HG03135 (cell line): ENCODE measurements around the gene ACIN1.

Experiments used
- ATAC-seq: cut with Tn5 transposase; IDR thresholded peaks from one replicate; pipeline ENCODE4 v1.9.1; 2021; ENCODE audit warnings: mild to moderate bottlenecking, moderate library complexity; ENCODE audit not compliant: unreplicated experiment

ACIN1 gene, protein sequence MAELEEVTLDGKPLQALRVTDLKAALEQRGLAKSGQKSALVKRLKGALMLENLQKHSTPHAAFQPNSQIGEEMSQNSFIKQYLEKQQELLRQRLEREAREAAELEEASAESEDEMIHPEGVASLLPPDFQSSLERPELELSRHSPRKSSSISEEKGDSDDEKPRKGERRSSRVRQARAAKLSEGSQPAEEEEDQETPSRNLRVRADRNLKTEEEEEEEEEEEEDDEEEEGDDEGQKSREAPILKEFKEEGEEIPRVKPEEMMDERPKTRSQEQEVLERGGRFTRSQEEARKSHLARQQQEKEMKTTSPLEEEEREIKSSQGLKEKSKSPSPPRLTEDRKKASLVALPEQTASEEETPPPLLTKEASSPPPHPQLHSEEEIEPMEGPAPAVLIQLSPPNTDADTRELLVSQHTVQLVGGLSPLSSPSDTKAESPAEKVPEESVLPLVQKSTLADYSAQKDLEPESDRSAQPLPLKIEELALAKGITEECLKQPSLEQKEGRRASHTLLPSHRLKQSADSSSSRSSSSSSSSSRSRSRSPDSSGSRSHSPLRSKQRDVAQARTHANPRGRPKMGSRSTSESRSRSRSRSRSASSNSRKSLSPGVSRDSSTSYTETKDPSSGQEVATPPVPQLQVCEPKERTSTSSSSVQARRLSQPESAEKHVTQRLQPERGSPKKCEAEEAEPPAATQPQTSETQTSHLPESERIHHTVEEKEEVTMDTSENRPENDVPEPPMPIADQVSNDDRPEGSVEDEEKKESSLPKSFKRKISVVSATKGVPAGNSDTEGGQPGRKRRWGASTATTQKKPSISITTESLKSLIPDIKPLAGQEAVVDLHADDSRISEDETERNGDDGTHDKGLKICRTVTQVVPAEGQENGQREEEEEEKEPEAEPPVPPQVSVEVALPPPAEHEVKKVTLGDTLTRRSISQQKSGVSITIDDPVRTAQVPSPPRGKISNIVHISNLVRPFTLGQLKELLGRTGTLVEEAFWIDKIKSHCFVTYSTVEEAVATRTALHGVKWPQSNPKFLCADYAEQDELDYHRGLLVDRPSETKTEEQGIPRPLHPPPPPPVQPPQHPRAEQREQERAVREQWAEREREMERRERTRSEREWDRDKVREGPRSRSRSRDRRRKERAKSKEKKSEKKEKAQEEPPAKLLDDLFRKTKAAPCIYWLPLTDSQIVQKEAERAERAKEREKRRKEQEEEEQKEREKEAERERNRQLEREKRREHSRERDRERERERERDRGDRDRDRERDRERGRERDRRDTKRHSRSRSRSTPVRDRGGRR

DNA sequence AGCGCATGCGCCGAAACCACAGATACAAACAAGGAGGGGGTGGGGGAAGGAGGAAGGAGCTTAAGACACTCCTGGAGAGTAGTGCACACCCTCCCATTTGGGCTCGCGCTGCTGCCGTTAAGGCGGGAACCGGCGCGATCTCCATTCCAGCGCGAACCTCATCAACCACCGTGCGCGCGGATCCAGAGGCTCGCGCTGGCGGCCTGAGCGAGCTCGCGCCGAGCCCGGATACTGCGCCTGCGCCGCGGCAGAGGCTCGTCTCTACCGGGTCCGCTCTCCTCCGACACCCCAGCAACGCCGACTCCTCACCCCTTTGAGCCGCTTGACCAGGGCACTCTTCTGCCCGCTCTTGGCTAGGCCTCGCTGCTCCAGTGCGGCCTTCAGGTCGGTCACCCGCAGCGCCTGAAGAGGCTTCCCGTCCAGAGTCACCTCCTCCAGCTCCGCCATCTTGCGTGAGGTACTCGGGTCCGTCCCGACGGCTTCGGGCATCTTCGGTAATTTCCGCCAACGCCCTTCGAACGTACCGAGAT, at the start of gene ACIN1:
ACIN1 (minus strand) TSS at position 471 of the 530 bp plus-strand sequence; CDS start at position 447, 24 bp downstream.
- peak; percentile 39 for ATAC-seq

DNA sequence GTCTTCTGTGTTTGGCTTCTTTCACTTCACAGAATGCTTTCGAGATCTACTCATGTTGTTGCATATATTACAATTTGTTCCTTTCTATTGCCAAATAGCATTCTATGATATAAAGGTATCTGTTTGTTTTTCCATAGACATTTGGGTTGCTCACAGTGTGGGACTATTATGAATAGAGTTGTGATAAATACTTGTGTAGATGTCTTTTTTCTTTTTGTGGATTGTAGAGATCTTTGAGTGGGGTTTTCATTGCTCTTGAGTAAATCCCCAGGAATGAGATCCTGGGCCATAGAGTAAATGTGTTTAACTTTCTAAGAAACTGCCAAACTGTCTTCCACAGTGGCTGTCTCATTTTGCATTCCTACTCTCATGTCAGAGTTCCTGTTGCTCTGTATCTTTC, 49.0 kb upstream of the ACIN1 start:
- ATAC-seq = no peak

DNA sequence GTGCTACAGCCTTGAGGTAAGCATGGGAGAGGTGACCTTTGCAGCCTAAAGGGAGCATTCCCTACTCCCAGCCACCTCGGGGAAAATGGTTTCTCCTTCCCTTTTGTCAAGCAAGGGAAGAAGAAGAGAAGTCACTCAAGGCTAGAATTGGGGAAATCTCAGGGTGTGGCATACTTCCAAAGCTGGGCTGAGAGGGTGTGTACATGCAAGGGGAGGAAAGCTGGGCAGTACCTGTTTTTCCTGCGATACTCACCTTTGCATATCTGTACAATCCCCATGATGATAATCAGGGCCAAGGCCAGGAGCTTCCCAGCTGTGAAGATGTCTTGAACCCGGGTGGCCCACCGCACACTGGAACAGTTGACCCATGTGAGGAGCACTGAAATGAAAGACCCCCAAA, 47.9 kb upstream of the ACIN1 start:
- ATAC-seq = no peak

DNA sequence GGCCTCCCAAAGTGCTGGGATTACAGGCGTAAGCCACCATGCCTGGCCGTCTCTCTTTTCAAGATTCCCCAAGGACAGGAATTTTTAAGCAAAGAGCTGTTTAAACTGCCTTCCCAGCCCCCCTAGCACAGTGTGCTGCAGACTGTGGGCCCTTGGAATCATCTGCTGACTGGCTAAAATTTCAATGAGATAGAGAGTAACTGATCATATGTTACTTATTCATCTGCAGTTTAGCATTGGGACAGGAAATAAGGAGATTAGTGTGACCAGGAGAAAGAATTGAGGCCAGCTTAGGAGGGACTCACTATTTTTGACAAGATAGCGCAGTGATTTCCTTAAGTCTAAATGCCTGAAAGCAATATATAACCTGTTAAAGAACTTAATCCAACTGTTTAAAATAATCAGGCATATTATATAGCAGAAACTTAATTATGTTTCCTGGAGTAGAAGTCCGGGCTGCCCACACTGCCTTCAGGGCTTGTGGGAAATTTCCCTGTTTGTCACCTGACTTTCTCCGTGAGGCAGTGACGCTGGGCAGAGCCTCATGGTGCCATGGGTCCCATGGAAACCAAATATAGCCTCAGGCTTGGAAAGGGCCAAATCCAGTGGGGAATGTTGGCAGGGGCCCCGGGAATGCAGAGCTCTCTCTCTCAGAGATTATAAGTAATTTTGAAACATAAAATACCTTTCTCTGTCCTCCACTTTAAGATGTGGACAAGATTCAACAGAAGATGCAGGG, 46.9 kb upstream of the ACIN1 start:
- no peak for ATAC-seq

DNA sequence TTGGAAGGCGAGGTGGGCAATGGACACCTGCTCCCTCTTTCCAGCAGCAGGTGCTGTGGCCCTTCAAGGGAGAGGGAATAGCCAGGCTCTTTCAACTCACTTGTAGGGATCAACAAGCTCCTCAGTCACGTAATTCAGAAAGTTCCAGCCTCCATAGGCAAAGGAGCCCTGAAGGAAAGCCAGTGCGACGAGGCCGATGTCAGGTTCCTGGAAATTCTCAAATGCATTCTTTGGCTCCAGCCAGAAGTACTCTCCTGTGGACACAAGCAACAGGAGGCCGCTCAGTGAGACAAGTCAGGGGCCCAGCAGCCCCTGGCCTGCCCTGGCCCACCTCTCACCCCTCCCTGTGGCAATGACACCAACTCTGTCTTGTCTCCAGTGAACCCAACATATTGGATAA, 45.4 kb upstream of the ACIN1 start:
- ATAC-seq = no peak

DNA sequence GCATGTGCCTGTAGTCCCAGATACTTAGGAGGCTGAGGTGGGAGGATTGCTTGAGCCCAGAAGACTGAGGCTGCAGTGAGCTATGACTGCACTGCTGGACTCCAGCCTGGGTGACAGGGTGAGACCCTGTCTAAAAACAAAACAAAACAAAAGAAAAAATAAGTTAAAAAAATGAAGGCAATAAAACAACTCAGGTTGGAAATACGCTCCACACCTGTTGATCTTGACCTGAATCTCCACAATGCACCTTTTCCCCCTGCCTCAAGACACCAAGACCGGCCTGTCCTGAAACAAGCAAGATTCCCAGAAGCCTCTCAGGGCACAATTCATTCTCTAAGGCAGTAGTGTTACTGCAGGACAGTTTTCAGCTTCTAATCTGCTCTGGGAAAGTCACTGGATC, 44.9 kb upstream of the ACIN1 start:
- ATAC-seq = no peak

DNA sequence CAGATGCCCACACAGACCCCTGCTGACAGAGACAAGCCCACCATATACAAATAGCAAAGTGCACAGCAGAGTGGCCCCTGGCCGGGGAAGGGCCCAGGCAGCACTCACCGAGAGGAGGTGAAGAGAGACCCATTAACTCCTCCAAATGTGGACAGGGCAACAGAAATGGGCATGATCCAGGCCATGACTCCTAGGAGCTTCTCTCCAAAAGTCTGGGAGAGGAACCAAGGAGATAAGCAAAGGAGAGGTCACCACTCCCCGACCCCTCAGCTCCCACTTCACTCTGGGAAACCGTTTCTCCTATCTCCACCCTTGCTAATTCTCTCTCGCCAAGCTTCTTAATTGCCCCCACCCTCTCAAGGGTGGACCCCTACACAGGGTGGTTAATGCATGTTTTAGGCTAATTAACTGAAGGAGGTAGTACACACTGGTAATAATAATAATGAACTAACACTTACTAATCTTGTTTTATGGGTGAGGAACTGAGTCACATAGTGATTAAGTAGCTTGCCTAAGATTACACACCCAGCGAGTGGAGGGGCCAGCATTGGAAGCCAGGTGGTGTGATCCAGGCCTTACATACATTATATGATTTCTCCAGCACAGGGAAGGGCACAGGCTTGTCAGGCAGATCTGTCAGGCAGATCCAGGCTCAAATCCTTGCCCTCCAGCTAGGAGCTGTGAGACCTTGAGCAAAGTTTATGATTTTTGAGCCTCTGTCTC, 43.0 kb upstream of the ACIN1 start:
- ATAC-seq = no peak

DNA sequence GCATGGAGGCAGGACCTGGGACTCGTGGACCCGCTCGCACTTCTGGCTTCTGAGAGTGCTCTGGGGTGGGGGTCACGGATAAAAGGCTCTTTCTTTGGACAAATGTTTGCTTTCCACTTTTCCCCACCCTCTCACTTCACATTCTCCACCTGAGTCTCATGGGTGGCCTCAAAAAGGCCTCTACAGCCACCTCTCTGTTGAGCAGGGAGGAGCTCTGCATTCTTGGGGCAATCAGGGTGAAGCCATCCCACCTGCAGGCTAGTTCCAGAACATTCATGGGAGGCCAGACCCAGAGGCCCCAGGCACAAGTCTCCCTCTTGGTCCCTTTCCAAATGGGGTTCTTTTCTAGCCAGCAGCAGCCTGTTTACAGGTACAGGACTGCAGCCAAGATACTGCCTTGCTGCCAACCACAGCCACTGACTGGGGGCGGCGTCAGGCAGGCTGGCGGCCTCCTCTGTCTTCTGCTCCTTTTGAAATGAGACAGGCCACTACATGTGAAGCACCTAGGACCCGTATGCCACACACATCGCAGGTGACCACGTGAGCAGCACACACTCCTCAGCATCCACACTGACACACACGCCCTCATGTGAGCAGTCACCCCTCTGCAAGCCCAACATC, 42.4 kb upstream of the ACIN1 start:
- ATAC-seq = no peak

DNA sequence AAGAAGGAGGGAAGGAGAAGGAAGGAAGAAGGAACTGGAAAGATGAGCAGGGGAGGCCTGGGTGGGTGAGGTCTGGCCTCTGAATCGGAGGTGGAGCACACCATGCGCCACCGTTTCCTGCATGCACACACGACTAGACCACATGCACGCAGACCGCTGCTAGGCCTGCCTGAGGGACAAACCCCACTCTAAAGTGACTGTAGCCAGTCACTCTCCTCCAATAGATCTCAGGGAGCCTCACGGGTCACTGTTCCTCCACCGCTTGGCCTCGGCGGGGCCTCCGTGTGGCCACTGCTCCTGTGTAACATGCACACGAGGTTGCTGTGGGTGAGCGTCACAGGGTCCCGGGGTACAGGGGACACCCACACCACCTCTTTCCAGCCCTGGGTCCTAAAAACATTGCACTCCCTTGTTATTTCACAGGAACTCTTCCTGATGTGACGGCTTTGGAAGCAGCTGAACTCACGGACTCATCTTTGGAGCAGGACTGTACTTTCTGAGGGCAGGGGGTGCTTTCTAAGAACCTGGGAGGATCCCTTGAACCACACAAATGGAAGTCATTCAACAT, 41.7 kb upstream of the ACIN1 start:
- no peak for ATAC-seq

DNA sequence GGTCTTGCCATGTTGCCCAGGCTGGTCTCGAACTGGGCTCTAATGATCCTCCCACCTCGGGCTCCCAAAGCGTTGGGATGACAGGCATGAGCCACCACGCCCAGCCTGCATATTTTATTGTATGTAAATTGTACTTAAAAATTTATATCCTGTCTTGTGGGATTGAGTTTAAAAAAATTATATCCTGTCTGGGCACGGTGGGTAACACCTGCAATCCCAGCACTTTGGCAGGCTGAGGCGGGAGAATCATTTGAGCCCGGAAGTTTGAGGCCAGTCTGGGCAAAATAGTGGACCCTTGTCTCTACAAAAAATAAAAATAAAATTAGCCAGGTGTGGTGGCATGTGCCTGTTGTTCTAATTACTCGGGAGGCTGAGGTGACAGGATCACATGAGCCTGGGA, 38.0 kb upstream of the ACIN1 start:
- no peak for ATAC-seq

DNA sequence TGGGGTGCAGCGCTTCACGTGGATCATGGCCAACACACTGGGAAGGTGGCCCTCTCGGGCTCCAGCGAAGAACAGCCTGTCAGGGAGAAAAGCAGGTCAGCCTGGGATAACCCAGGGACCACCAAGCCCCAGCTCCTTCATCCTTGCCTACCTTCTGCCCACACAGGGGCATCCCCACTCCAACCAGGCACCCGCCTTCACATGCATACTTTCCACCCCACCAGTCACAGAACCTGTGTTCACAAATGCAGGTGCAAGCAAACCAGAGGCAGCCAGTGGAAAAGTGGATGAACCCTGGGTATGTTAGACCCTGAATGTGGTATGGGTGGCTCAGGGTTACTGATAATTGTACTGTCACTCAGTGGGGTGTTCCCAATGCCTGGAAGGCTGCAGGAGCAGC, 36.5 kb upstream of the ACIN1 start:
- ATAC-seq = no peak

DNA sequence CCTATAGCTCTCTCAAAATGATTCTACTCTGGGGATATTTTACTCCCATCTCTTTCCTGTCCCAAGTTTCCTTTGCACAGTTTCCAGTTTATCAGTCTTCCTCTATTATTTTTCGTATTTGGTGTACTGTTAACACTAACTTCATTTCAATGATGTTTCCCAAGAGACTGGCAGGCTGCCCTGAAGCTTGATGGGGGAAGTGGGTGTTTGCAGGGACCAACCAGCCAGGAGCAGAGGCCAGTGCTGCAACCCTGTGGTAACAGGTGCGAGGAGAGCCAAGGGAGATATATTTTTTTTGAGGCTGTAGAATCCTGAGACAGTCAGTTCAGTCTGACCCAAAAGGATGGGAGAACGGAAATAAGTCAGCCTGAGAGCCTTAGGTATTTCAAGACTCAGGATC, 35.9 kb upstream of the ACIN1 start:
- no peak for ATAC-seq

DNA sequence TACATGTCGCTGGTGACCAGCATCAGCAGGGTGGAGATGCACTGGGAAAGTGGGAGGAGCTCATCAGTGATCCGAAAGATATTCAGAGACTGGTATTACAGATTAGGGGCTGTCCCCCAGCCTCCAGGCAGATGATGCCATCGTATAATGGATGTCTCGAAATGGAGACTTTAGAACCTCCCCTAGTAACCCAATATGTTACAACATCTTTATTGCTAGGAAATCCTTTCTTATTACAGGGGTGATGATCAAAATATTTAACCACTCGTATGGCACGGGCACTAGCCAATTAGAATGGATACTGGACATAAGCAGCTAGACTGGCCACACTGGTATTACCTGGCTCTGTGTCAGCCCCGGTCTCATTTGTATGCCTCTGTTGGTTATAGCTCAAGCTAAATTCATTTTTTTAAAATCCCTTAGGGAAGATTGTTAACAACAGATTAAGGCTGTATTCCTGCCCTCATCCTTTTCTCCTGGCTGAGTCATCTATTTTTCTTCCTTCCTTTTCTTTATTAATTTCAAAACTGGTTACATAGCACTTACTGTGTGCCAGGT, 34.9 kb upstream of the ACIN1 start:
- no peak for ATAC-seq

DNA sequence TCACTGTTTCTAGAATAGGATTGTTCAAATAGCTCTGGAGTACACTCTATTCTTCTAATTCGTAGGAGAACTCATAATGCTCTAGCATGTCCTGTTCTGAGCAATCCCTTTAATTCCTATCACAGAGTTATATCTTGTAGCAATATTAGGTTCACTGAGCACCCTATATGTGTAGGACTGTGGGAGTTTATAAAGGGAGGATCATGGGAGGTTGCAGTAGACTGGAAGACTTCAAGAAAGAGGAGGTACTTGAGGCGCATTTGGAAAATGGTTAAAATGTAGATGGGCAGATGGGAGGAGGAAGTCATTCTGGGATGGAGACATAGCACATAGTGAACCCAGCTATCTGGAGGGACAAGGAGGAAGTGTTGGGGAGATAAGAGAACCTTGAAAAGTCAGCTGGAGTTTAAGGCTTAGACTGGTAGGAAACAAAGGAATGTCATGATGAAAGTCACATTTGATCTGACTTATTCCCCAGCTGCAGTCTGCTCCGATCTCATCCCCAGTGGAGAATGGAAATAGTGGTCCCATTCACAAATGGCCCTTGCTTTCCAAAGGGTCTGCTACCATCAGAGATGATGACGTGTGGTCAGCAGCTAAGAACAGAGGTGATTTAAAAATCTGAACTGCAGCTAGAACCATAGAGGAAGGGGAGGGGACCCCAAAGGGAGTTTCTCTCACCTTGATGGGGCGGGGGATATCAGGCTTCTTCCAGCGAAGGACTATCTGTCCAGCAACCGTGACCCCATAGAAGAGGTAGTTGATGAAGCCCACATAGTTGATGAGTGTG, 34.2 kb upstream of the ACIN1 start:
- ATAC-seq = no peak

DNA sequence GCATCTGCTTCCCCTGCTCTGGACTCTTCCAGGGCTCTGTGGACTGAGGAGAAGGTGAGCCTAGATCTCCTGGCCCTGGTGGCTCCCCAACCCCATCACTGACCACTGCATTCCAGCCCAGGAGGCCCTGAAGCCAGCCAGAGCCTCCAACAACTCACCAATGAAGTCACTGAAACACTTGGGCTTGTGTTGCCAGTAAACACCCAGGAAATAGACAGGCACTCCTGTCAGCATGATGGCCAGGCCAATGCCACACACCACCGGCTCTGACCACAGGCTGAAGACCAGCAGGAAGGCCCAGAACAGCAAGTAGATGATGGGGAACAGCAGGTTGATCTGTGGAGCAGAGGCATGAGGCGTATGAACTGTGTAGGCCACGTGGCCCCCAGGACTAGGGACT, 32.9 kb upstream of the ACIN1 start:
- ATAC-seq = no peak

DNA sequence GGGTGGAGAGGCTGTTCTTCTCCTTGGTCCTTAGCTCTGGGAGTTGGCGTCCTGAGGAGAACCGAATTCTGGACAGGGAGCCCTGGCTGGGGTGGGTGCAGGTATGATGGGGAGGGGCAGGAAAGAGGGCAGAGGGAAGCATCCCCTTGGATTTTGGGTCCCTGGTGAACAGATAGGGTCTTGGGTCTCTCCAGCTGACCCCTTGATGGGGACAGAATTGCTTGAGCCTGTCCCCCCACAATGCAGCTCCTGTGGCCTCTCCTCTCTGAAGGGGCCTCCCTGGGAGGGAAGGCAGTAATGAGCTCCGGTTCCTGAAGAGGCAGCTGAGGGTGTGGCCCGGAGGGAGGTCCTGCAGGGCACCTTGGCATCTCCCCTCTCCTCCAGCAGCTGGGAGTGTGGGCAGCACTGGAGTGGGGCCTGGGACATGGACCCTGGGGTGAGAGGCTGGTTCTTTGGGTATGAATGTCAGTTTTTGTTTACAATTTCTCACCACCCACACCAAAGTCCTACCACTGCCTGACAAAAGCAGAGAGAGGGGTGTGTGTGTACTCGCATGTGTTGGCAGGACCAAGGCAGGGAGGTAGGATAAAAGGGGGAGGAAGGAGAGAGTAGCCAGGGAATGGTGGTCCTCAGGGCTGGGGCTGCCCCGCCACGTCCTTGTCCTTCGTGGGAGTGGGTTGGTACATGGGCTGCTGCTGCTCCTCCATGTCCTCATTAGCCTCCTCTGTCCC, 31.8 kb upstream of the ACIN1 start:
- no peak for ATAC-seq

DNA sequence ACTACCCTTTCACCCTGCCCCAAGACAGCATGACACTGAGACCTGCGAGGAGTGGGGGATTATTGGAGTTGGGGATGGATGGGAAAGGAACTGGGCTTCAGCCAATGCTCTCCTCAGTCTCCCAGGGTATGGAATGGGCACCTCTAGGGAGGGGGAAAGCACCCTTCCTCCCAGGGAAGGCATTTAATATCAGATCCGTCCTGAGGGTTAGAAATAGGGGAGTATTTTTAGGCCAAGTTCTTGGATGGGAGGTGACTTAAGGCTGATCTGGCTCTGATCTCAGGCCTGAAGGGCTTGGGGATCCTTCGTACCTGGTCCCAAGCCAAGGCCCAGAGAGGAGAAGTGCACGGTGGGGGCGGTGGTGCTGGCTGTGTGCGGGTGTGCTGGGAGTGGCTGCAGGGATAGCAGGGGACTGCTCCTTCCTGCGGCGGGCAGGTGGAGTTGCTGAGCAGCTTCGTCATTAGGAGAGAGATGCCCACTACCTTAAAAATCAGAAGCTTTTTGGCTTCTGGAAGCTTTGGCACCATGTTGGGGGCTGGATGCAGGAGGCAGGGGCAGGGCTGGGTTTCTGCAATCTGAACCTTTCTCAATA, 31.1 kb upstream of the ACIN1 start:
- ATAC-seq = no peak
